Measurements from ENCODE around the gene RUSC2.

The RUSC2 gene, protein sequence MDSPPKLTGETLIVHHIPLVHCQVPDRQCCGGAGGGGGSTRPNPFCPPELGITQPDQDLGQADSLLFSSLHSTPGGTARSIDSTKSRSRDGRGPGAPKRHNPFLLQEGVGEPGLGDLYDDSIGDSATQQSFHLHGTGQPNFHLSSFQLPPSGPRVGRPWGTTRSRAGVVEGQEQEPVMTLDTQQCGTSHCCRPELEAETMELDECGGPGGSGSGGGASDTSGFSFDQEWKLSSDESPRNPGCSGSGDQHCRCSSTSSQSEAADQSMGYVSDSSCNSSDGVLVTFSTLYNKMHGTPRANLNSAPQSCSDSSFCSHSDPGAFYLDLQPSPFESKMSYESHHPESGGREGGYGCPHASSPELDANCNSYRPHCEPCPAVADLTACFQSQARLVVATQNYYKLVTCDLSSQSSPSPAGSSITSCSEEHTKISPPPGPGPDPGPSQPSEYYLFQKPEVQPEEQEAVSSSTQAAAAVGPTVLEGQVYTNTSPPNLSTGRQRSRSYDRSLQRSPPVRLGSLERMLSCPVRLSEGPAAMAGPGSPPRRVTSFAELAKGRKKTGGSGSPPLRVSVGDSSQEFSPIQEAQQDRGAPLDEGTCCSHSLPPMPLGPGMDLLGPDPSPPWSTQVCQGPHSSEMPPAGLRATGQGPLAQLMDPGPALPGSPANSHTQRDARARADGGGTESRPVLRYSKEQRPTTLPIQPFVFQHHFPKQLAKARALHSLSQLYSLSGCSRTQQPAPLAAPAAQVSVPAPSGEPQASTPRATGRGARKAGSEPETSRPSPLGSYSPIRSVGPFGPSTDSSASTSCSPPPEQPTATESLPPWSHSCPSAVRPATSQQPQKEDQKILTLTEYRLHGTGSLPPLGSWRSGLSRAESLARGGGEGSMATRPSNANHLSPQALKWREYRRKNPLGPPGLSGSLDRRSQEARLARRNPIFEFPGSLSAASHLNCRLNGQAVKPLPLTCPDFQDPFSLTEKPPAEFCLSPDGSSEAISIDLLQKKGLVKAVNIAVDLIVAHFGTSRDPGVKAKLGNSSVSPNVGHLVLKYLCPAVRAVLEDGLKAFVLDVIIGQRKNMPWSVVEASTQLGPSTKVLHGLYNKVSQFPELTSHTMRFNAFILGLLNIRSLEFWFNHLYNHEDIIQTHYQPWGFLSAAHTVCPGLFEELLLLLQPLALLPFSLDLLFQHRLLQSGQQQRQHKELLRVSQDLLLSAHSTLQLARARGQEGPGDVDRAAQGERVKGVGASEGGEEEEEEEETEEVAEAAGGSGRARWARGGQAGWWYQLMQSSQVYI (N-terminal part only)

DNA sequence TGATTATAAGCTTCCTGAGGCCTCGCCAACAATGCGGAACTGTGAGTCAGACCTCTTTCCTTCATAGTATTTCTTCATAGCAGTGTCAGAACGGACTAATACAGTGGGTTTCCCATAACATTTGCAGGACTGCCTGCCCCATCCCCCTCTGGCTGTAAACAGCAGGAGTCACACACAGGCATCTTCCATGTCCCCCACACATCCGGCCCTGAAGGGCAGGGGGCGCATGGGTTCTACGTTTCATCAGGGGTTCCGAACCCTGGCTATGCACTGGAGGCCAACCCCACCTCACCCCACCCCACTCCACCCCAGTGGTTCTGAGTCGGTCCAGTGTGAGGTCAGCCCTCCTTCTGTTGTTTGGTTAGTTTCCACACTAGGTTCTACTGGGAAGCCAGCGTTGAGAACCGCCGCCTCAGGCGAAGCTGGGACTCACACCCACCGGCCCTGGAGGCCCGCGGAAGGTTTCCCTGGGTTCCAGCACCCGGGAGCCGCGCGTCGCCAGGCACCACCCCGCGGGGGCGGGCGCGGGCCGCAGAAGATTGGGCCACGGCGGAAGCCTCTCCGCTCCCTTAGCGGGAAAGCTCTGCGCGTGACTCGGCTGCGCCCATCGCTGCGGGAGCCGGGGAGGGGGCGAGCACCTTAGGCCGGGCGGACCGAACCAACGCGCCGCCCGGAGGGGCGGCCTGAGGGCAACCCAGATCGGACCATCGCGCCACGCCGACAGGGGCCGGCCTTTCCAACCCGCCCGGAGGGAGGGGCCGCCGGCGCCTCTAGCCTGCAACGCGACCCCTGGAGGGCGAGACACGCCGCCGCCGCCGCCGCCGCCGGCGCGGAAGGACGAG, at the start of gene RUSC2:
TSS of gene RUSC2 (plus strand) at position 799 of the 842 bp plus-strand sequence. CDS start 56,411 bp downstream, outside the sequence.
- peak; percentile 24 for DNase-seq (ENCODE audit: low spot score)

DNA sequence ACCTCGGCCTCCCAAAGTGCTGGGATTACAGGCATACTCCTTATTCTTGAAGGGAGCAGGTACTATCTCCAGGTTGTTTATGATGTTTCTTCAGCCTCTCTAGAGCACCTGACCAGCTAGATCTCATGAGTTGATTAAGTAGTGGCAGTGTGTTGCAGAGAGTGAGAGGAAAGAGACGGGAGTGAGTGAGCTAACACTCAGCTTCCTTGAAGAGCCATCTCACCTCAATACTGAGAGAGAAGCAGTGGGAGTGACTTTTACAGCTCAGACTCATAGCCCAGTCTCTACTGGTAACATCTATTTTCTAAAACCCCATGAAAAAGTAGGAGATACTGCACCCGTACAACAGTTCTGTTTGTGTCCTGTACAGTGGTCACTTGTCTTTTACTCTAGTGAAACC, 43.9 kb upstream of the RUSC2 start:
- no peak for DNase-seq (ENCODE audit: low spot score)

DNA sequence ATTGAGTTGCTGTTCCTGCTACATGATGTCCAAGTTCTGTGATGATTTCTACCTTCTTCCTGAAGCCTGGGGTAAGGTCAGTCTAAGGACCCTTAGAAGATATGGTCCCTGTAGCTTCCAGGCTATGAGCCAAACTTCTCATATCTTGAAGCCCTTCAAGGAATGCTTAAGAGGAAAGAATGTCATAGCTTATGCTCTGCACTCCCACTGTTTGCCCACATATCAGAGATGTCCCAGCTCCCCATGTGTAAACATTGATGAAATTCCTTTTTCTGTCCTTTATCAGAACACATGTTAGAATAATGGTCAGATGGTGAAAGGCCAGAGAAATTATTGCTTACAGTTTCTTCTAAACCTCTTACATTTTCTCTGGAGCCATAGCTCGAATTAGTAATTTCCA, 41.4 kb upstream of the RUSC2 start:
- DNase-seq (ENCODE audit: low spot score): no peak

DNA sequence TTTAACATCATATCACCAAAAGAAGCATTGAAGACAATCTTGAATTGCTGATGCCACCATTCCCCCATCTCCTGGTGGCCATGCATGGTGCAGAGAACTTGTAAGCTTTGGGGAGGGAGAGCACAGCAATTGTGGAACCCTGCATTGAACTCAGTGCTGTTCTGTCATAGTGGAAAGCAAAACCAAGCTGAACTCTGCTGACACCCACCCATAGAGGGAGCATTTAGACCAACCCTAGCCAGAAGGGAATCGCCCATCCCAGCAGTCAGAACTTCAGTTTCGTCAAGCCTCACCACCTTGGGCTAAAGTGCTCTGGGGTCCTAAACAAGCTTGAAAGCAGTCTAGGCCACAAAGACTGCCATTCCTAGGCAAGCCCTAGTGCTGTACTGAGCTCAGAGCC, 37.4 kb upstream of the RUSC2 start:
- no peak for DNase-seq (ENCODE audit: low spot score)

DNA sequence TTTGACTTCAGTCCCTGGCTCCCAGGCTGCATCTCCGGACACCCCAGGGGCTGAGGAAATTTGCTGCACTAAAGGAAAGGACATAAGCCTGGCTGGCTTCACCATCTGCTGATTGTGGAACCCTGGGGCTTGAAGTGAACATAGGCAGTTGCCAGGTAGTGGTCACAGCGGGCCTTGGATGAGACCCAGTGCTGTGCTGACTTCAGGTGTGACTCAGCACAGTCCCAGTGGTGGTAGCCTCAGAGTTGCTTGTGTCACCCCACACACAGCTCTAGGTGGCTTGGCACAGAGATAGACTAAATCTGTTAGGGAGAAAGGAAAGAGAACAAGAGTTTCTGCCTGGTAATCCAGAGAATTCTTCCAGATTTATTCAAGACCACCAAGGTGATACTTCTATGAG, 36.1 kb upstream of the RUSC2 start:
- no peak for DNase-seq (ENCODE audit: low spot score)

DNA sequence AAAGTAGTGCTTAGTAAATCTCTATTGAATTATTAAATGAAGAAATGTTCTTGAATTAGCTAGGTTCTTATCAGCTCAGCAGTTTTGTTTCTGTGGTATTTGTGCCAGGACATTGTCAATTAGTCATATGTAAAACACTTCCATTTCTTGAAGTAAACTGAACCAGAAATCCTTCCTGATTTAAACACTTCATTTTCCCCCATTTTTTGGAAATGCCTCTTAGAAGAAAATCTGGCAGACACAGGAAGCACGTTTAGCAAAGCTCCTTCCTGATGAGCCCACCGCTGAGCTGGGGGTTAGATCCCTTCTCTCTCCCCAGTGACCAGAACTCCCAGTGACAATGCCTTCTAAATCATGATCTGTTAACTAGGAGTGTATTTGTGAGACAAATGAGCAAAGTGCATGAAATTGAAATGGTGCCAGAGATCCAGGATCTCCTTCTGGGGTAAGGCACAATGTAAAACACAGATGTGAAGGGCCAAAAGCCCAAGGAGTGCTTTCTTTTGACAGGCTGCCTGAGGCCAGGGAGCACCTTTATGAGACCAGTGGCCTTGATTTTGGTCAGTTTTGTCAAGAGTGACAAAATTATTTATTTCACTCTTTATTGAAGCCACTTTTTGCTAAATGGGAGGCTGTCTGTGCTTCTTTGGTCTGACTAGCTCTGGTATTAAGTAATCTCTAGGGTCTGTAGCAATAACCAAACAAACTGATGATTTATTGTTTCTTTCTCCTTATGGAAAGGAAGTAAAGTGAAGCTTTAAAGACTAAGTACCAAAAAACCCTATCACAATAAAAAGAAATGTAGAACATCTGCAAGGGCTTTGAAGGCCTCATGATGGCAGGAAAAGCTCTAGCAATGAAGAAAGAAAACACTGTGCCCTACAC, 25.5 kb upstream of the RUSC2 start:
- no peak for DNase-seq (ENCODE audit: low spot score)

DNA sequence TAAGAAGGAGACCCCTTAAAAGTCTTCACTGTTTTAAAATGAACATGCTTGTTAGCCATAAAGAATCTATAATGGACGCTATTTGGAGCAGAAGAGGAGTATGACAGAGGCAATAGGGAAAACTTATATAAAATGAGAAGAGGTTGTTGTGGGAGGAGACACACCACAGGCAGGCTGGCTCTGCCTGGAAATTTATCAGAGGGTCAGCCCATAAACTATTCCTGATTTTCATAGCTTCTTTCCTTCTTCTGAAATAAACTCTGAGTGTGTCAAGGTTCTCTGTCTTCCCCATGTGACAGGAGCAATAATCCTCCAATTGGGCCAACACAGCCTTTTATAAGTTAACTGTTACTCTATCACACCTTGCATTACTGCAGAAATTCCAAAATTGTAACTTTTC, 19.6 kb upstream of the RUSC2 start:
- DNase-seq (ENCODE audit: low spot score): no peak

DNA sequence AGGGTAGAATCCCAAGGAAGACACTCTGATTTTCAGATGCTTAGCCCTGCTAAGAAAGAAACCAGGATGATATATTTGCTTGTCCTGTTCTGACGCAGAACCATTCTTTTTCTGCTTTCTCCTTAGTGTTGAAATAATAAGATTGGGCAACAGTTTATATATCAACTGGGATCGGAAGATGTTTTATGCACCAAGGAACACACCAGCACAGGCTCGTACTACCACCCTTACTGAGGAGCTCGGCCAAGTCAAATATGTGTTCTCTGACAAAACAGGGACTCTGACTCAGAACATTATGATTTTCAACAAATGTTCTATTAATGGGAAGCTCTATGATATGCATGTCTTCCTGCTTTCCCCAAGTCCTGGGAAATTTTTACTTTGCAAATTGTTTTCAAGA, 19.0 kb upstream of the RUSC2 start:
- DNase-seq (ENCODE audit: low spot score): no peak

DNA sequence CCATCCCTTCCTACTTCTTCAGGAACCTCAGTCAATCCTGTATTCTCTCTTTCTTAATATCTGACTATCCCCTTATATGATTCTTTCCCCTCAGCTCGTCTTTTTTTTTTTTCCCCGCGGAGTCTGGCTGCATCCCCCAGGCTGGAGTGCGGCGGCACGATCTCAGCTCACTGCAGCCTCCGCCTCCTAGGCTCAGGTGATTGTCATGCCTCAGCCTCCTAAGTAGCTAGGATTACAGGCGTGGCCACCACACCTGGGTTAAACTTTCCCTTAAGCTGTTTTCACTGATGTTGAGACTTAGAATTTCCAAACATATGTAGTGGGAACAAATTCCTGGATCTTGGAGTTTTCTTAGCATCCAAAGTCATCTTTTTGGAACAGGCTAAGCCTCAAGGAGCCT, 13.3 kb upstream of the RUSC2 start:
- DNase-seq (ENCODE audit: low spot score): no peak

DNA sequence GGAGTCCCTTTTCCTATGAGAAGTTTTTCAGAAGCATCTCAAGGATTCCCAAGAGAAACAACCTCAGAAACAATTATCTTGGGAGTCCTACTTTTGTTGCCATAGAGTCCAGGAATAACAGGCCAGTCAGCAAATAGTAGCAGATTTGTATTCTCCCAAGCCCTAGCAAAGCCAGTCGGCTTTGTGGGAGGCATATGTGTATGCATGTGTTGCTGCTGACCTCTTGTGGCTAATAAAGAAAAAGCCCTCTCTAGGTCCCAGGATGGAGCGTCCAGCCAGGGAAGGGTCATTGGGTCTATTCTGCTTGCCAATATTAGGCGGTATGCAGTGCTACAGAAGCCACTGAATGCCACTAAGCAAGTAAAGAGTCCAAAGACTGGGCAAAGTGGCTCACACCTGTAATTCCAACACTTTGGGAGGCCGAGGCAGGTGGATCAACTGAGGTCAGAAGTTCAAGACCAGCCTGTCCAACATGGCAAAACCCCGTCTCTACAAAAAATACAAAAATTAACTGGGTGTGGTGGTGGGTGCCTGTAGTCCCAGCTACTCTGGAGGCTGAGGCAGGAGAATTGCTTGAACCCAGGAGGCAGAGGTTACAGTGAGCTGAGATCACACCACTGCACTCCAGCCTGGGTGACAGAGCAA, 12.6 kb upstream of the RUSC2 start:
- DNase-seq (ENCODE audit: low spot score): peak; percentile 31

DNA sequence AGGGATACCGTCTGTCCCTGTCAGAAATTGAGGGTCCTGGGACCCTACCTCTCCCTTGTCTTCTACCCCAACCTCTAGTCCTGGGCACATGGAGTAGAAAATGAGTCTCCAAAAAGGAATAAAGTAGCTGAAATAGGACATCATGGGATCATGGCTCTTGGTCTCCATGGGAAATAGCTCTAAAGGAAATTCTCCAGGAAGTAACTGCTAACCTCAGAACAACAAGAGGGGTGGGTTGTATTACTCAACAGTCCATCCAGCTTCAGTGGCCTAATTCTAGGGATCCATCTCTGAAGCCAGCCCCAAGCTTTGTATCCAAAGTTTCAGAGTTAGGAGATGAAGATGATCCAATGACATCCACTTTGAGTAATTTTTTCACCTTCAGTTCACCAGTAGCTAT, 11.0 kb upstream of the RUSC2 start:
- DNase-seq (ENCODE audit: low spot score): no peak

DNA sequence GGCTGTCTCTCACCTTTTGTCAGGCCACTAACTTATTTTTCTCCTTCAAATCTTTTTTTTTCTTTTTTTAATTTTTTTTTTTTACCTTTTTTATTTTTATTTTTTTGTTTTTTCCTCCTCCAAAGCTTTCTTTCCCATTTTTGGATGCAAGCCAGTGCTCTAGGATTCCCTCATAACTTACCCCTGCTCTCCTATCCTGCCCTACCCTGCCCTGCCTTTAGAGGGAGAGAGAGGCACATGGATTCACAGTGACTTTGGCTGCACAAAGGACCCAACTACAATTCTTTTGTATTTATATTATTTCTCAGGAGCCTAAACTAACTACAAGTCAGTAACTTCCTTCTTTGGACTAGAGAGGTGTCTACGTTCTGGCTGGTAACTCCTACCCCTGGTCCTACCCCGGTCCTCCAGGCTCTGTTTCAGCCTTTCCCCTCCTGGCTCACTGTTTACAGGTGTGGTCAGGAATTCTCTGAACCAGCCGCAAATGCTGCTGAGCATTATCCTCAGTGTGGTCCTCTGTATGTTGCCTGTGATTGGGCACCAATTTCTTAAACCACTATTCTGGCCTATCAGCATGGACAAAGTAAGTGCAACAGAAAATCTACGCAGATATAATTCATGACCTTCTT, 8.4 kb upstream of the RUSC2 start:
- DNase-seq (ENCODE audit: low spot score): no peak

DNA sequence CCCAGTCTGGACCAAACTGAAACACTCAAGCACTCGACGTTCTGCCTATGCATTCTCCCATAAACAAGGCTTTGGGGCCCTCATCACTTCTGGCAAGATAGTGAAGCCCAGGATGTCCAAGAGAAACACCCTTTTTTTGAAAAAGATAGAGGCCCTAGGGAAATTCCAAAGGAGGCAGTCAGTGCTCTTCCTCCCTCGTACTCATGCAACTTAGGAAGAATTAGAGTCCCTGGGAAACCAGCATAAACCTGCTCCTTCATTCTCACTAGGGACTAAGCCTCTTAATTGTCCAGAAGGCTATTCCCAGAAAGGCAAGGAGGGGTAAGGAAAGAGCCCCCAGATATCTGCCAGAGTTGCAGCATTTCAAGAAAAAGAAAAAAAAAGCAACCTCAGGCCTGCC, 7.8 kb upstream of the RUSC2 start:
- DNase-seq (ENCODE audit: low spot score): no peak

DNA sequence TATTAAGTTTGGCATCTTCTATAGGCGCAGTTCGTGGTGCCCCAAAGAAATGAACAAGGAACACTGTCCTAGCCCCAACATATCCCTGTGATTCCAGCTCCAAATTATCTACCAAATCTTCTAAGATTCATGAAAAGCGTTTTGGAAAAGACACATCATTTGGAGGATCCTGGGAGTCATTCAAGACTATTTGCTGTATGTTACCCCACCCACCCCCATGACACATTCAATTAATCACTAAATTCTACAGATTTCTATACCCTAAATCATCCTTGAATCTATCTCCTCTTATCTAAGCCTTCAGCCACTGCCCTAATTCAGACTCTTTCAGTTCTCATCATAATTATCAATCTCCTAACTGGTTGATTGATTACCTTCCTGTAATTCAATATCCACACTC, 5.5 kb upstream of the RUSC2 start:
- DNase-seq (ENCODE audit: low spot score): no peak

DNA sequence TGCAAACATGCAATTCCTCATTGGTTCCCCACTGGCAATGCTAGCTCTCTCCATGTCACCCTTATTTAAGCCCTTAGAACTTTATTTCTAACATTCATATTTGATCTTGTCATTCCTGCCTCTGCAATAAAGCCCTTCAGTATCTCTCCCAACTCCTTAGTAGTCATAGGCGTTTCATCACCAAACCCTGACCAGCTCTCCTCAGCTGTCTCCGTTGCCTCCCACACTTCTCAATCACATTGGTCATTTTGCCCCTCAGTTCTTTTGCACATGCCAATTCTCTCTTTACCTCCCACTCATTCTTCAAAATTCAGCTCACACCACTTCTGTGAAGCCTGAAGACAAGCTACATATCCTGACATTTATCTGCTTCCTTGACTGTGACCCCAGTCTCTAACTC, 2.8 kb upstream of the RUSC2 start:
- no peak for DNase-seq (ENCODE audit: low spot score)

DNA sequence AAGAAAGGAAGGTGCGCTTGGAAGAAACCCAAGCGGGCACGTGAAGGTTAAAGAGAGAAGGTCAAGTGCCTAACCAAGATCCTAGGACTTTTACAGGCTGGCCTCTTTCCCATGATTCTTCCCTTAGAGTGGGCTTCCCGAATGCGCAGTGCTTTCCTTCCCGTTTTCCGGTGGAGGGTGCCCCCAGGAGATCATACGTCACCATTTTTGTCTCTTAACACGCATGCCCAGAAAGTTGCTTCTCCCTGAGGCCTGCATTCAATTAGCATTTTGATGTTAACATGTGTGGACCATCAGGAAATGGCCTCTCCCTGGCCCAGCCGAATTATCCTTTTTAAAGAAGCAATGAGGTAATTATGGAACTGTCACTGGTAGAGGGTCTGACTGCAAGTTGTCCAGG, 1.9 kb upstream of the RUSC2 start:
- no peak for DNase-seq (ENCODE audit: low spot score)

DNA sequence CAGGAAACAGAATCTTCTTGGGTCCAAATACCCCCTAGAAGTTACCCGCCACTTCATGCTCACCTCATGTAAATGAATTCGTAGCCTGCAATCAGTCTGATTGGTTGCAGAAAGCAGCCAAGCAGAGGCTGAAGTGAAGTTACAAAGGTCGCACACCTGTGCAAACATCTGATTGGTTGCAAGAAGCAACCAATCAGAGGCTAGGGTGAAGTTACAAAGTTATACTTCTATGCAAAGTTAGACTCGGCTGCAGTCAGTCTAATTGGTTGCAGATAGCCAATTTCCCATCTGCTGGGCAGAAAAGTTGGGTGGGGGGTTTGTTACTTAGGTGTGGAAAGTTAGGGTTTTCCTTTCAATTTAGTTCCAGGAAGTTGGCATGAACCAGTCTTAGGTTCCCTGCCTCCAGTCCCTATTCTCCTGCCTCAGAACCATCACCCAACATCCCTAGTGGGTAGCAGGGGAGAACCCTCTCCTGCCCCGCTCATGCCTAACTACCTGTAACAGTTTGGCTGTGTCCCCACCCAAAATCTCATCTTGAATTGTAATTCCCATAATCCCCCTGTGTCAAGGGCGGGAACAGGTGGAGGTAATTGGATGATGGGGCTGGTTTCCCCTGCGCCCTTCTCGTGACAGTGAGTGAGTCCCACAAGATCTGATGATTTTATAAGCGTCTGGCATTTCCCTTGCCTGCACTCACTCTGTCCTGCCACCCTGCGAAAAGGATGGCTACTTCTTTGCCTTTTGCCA, 1.2 kb upstream of the RUSC2 start:
- no peak for DNase-seq (ENCODE audit: low spot score)

DNA sequence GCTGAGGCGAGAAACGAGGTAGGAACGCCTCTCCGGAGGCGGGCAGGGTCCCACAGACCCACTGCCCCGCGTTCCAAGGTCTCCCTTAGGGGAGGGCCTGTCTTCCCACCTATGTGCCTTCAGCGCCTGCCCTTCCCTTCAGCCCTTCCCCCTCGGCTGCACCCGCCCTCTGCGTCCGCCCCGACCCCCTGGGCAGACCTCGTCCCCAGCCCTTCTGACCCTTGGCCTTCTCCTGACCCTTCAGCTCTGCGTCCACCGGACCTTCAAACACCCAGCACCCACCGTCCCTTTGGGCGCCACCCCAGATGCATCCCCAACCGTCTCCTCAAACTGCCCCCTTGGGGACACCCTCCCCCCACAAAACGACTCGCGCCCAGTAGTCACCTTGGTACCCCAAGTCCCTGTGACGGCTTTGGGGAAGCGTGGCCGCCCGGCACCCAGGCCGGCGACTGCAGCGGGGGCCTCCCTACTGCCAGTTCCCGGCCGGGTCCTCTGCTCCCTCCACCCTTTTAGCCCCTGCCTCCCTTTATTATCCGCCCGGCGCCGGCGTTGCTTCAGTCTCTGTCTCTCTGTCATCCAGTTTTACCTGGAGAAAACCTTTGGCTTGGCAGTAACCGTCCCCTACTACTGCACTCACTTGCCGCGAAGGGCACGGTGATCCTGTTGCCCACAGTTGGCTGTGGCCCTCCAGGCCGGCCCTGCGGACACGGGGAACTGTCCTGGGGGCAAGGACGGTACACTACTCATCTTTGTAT, 421 bp downstream of the RUSC2 start:
- no peak for DNase-seq (ENCODE audit: low spot score)

Measured in CD4-positive, alpha-beta T cell treated with Interleukin-6 at 100 ng/mL for 8 hours (primary cell).